Testis (tissue), 2 donors: ENCODE measurements around the gene RNU6-9.

Experiments used
- POLR2A ChIP-seq: fragments of 450-650 bp; IDR thresholded peaks from one replicate; pipeline ENCODE4 v1.6.1; 2017; ENCODE audit warnings: antibody characterized with exemption, mild to moderate bottlenecking, moderate library complexity
- TF ChIP-seq, protein P1 (sequence below), 3 experiments: fragments of 450-650 bp in 2 of 3; fragments of 200-600 bp in 1 of 3; sonication (generic) in 1 of 3; IDR thresholded peaks; one replicate each; pipeline ENCODE4 v1.5.1; 2016 to 2019; ENCODE audit warnings: antibody characterized with exemption in 3 of 3, mild to moderate bottlenecking in 2 of 3, moderate library complexity in 1 of 3

DNA sequence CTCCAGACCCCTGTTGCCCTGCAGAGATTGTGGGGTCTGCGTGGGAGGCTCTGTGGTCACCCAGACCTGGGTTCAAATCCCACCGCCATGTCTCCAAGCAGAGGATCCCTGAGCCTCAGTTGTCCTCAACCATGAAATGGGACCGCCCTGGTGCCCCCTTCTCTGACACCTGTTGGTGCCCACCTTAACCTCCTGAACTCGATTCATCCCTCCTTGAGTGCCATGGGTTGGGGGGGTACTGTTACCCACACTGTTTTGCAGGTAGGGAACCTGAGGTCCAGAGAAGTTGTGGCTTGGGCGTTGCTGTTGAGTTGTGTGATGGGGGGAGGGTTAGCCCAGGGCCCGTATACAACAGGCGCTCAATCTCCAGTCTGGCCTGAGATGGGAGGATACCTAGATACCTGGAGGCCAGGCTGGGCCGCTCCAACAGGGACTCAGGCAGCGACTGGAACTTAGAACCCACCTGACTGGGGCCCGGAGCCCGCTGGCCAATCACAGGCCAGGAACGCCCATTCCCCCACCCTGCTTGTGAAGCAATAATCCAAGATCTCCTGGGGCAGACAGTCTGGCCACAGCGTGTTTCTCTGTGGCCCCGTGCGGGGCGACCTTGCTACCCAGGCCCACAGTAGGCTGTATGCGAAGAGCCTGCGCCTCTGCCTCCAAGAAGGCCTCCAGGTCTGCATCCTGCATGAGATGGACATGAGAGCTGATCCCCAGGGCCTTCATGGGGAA, 35.4 kb downstream of the RNU6-9 start:
- TF ChIP-seq POLR2A, result no peak
- TF ChIP-seq, protein P1, sequence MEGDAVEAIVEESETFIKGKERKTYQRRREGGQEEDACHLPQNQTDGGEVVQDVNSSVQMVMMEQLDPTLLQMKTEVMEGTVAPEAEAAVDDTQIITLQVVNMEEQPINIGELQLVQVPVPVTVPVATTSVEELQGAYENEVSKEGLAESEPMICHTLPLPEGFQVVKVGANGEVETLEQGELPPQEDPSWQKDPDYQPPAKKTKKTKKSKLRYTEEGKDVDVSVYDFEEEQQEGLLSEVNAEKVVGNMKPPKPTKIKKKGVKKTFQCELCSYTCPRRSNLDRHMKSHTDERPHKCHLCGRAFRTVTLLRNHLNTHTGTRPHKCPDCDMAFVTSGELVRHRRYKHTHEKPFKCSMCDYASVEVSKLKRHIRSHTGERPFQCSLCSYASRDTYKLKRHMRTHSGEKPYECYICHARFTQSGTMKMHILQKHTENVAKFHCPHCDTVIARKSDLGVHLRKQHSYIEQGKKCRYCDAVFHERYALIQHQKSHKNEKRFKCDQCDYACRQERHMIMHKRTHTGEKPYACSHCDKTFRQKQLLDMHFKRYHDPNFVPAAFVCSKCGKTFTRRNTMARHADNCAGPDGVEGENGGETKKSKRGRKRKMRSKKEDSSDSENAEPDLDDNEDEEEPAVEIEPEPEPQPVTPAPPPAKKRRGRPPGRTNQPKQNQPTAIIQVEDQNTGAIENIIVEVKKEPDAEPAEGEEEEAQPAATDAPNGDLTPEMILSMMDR (IDR thresholded peaks at IDR 0.05), result no peak
